Limb (tissue), 2 donors: Measurements from ENCODE around the gene CLCF1.

ENCODE experiments used
- DNase-seq, 2 donors: peaks; one replicate each; pipeline ENCODE4 v3.0.0-alpha.2; 2016; ENCODE audit errors: extremely low spot score in 2 of 2

The CLCF1 gene

GRCh38 chr11:67374571-67375281 is 1.3 kb upstream of the CLCF1 start:
- peak in 1 of 2 donors; percentile 48 for DNase-seq

DNA sequence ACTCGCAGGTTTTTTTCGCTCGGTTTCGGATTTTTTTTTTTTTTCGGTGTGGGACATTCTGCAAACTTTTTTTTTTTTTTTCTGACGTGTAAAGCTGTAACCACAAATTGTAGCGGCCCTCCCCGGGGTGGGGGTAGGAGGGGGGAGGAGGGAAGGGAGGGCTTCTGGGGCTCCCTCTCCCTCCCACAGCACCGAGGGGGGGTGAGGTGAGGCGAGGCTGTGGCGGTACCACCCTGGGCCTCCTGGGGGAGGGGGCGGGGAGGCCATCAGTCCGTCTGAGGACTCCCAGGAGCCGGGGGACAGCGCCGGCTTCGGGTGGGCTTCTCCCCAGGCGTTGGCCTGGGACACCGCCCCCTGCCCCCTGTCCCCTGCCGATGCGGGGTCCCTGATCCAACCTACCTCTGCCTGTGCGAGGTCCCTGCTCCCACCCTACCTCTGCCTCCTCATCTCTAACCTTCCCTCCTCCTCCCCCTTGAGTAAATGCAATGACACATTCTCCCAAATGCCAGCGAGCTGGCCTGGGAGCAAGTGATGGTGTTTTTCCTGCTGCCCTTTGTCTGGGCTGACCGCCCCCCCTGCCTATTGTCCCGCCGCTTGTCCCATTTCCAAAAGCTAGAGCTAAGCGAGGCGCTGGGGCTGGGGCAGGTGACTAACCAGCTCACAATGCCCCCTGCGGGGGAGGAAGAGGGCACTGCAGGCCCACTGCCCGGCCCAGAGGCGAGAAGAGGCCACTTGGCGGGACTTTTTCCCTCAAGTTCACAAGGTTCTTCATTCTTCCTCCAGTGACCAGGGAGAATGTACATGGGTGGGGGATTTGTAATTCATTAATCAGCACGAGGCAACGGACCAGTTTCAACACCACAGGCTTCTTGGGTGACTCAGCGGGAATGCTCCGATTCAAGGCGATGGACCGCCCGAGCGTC is 511 bp upstream of the CLCF1 start:
- DNase-seq = peak in 1 of 2 donors; percentile 70

DNA sequence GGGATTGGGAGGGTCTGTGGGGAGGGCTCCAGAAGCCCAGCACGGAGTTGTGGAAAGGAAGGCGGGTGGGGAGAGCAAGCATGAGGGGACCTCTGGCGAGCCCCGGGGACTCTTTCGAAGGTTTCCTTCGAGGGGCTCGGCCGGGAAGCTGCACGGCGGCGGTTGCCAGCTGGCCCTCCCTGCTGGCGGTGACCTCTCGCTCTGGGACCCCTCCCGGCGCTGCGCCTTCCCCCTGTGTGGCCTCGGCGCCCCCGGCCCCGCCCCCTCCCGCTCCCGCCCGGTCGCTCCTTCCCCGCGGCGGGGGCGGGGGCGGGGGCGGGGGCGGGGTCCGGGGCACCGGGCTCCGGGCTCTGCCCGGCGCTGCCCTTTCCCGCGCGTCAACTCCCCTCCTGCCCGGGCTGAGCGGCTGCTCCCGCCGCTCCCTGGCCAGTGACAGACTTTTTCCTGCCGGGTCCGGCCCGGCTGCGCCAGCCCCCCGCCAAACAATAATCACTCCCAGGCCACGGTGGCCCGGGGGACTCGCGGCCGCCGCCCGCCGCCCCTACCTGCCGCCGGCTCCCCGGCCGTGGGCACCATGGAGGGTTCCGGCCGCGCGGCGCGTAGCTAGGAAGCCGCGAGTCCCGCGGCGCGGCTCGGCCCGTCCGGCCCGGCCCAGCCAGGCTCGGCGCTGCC is 941 bp downstream of the CLCF1 start:
- DNase-seq = peak in 1 of 2 donors; percentile 72

DNA sequence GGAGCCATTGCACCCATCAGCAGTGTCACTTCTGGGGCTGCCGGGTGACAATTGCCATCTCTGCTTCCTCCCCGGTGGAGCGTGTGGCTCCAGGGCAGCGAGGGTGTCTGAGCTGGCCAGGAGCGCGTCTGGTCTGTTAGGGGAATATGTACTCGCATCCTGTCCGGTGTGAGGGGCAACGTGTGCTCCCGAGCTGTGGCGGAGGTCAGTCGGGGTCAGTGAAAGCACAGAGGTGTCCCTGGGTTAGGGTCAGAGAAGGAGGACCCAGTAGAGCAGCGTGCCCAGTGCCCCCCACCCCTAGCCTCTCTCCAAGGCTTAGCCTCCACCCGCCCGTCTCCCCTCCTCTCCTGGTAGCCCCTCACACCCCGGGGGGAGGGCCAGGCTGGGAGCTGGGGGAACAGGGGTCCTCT is 1.5 kb downstream of the CLCF1 start:
- no peak for DNase-seq

DNA sequence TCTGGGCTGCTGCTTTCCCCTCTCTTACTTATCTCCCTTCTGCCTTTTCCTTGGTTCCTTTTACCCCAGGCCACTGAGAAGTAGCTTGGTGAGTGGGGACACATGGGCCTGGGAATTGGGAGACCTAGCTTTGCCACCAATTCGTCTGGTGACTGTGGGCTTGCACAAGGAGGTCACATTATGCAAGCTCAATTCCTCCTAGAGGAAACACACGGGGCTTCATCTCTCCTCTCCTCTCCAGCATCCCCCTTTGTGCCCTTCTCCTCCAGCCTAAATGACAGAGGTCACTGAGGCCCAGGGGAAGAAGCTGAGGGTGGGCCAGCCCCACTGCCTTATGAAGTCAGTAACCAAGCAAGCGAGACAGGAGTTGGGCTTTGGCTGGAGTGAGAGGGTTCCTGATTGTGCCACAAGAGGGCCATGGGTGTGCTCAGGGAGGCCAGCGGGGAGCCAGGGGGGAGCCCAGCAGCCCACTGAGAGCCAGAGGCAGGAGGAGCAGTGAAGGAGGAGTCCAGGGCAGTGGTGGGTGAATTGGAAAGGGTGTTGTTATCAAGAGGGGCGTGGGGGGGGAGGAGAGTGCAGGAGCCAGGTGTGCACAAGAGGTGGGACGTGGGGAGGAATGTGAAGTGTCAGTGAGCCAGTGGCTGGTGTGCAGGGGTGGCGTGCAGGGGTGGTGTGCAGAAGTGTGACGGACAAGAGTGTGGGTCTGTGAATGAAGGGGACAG is 2.0 kb downstream of the CLCF1 start:
- no peak for DNase-seq

DNA sequence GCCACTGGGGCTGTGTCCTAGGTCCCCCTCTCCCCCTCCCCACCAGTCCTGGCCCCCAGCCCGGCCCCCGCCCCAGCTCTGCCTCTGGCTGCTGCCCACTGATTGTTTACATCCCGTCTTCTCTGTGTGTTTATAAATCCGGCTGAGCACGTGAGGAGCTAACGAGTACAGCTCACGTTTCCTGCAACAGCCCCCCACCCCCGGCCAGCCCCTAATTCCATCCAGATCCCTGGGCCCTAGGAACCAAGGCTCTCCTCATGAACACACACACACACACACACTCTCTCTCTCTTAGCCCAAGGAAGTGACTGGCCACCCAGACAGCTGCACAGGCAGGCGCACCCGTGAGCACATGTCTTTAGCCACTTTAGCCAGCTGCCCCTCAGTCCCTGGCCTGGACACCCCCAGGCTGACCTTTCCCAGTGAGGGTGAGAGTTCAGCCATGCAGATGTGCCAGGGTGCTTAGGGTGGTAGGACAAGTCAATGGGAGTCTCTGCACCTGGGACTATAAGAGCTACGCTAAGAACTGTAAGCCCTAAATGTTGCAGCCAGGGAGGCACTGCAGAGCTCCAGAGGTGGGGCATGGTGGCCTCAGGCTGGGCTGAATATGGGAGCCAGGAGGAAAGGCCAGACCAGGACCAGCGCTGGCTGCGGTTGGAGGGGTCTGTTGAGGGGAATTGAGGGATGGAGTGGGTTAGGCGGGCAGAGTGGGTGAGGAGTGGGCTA is 2.9 kb downstream of the CLCF1 start:
- no peak for DNase-seq

DNA sequence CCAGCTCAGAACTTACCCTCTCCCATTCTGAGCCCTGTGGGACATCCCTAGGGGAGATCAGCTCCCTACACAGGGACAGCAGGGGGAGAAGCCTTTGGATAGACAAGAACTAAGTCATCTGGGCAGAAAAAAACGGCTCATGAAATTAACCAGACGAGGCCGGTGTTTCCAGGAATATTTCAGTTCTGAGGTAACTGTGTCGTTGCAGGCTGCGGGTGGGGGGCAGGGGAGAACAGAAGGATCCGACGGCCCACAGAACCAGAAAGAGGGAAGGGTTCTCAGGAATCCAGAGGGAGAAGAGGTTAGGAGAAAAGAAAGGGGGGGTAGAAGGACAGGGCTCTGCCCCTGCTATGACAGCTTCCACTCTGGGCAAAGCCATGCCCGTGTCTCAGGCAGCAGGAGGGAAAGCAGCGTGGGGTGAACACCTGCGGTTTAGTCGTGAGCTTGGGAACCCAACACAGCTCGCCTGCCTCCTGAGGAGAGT is 3.6 kb downstream of the CLCF1 start:
- DNase-seq = no peak

DNA sequence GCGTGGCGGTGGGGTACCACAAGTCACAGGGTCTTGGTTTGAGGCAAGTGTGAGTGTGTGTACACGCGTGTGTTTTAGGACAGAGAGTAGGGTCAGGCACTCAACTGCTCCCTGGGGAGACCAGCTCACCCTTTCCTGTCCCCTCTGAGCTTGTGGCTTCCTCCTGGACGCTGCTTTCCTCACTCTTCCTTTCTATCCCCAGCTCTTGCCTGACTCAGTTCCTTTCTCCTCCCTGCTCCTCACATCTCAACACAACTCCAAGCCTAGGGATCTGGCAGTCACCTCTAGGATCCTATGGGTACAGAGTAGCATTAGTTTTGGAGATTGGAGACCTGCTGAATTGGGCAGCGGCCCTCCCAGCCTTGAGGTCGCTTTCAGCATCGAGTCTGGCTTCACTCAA is 4.1 kb downstream of the CLCF1 start:
- no peak for DNase-seq

GRCh38 chr11:67368621-67369020 is 4.8 kb downstream of the CLCF1 start:
- DNase-seq = no peak

DNA sequence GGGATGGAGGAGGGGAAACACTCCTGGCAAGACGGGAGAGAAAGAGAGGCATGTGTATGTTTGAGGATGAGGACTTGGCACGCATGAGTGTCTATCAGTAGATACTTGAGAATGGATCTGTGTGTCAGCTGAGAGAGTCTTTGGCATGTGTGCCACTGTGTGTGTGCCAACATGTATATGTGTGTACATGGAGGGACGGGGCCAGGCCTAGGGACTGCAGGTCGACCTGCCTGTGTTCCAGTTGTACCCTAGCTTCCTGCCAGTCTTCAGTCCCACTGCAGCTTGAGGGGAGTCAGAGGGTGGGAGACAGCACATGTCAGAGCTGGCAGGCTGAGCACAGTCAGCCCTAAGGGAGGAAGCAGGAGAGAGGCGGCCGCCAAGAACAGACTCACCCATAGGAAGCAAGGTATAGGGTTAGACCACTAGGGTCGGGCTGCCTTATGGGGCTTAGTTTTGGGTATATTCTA is 5.6 kb downstream of the CLCF1 start:
- no peak for DNase-seq

DNA sequence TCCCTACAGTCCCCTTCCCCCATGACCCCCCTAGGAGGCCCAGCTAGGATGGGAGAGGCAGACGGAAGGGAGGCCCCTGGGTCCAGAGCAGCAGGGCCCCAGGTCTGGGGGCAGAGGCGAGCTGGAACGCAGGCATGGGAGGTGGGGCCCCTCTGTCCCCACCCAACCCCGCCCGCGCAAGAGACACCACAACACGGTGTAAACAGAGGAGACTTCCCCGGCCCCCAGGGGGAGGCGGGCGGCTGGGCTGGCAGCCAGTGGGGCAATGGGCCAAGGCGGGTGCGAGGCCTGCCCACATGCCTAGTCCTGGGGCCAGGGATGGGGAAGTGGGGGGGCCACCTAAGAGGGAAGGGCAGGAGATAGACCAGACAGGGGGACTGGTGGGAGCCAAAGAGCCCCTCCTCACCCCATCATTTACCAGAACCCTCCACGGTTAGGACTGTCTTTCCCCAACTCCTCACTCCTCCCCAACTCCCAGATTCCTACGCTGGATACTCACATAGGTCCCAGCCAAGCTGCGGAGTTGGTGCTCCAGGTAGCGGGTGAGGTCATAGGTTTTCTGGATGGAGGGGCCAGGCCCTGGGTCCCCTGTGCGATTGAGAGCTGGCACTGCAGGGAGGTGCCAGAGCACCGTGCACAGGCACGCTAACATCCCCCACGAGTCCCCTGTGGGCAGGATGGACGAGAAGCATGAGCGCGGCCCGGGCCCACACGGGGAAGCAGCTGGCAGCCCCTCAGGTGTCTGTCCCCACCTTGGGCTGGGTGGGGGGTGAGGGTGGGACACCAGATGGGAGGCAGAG is 6.2 kb downstream of the CLCF1 start:
- no peak for DNase-seq

- DNase-seq = no peak
Measured at GRCh38 chr11:67366546-67366945, 6.9 kb downstream of the CLCF1 start.

GRCh38 chr11:67365736-67366444 is 7.5 kb downstream of the CLCF1 start:
- no peak for DNase-seq

GRCh38 chr11:67364783-67365722 is 8.3 kb downstream of the CLCF1 start:
- DNase-seq = no peak

DNA sequence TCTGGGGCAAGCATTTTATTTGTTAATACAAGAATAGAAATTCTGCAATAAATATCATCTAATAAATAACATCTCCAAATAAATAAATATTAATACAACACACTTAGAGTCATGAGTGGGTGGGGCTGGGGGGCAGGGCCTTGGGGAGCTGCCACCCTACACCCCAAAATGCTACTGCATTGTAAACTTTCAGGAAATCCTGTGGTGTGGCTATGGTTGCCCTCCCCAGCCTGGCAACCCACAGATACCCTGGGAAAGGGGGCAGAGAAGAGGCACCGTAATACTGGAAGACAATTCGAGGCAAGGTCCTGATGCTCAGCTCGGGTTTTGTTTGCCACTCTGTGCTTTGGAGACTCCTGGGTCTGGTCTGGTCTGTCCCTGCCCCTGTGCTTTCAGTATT is 9.2 kb downstream of the CLCF1 start:
- no peak for DNase-seq

DNA sequence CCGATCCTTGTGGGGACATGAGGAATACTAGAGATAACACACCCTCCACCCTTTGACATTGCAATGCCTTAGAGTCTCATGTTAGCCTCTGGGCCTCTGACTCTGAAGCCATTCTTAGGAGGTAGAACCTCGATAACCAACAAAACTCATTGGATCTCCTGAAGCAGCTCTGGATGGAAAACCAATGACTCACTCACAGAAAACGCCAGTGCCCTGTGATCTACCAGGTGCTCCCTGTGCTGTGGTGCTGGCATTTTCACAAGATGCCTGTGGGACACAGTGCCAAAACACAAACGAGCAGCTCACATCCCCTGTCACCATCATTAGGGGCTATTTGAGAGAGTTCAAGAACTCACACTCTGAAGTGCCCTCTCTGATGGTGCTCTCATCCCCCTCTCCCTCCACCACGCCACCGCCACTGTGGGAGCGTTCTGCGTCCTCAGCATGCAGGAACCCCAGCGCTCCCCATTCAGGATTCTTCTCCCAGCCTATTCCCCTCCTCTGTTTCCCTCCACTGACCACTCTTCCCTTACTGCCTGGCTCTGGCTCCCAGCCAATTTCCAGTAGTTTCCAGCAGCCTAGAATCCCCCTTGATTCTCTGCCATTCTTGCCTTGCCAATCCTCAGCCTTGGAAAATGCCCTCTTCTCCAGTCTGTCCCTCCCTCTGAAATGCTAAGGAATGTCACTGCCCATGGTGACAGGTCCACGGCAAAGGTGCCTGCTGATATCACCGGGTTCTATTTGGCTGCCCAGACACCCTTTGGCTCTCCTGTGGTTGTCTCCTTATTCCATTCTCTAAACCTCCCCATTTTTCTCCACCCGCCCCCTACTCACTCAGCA is 15.3 kb downstream of the CLCF1 start:
- no peak for DNase-seq
